ENCODE data around the gene LRRC4B.
"Not testable (repeated sequence)": the region's sequence is repeated elsewhere in the genome, so short reads cannot be mapped to it uniquely, and the experiment has no call there.

Gene LRRC4B

GRCh38 chr19:50567882-50568727, at the start of gene LRRC4B:
Gene LRRC4B, minus strand, starts transcription at chr19:50568435. Its CDS starts 19,597 bp downstream, at chr19:50548838.
- DNase-seq, result no peak

DNA sequence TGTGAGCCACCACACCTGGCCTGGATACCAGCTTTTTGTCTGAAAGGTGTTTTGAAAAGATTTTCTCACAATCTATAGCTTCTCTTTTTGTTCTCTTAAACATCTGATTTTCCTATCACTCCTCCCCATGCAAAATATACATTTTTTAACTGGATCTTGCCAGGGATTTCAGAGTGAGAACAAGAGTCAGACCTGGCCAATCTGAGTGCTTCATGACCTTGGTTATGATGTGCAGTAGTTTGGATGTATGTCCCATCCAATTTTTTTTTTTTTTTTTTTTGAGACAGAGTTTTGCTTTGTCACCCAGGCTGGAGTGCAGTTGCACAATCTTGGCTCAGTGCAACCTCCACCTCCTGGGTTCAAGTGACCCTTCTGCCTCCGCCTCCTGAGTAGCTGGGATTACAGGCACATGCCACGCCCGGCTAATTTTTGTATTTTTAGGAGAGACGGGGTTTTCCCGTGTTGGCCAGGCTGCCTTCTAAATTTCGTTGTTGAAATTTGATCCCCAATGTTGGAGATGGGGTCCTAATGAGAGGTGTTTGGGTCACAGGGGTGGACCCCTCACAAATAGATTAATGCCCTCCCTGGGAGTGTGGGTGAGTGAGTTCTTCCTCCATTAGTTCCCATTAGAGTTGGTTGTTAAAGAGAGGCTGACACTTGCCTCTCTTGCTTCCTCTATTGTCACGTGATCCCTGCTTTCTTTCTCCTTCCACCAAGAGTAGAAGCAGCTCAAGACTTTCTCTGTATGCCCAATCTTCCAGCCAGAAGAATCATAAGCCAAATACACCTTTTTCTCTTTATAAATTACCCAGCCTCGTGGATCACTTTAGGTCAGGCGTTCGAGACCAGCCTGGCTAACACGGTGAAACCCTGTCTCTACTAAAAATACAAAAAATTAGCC, 44.5 kb upstream of the LRRC4B start:
- DNase-seq, result not testable (repeated sequence)

DNA sequence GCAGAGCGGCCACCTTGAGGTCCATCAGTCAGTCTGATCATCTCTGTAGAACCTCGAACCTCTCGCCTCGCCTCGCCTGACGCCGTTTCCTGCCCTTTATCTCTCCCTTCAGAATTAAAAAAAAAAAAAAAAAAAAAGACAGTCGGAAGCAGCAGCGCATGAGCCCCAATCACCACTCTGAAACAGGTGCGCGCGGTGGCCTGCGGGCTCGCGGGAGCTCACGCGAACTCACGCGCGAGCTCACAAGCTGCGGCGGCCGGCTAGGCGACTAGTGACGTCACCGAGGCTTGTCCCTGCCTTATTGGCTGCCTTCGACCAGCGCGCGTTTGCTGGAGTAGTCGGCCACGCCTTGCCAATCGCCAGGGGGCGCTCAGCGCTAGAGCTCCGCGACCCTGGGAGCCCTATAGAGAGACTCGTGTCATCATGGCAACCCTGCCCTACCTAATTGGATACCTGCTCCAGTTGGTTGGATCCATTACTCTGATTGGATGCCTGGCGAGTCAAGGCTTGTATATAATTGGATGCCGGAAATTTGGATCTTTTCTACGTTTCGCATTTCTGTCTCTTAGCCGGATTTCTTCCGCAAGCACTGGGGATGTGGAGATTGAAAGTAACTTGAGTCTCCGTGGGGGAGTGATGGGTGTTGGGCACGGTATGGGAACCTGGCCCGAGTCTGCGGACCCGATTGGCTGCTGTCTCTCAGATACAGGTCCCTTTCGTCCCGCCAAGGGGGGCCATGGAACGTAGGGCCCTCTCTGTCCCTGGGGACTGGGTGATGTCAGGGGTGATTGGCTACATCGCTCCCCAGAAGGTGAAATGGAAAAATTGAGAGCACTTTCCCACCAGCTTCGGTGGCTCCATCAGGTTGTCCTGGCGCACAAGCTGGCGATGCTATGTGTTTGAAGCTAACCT, 39.9 kb upstream of the LRRC4B start:
- DNase-seq, result peak; percentile 74 to 78

GRCh38 chr19:50607388-50607787, 39.2 kb upstream of the LRRC4B start:
- DNase-seq, result no peak

DNA sequence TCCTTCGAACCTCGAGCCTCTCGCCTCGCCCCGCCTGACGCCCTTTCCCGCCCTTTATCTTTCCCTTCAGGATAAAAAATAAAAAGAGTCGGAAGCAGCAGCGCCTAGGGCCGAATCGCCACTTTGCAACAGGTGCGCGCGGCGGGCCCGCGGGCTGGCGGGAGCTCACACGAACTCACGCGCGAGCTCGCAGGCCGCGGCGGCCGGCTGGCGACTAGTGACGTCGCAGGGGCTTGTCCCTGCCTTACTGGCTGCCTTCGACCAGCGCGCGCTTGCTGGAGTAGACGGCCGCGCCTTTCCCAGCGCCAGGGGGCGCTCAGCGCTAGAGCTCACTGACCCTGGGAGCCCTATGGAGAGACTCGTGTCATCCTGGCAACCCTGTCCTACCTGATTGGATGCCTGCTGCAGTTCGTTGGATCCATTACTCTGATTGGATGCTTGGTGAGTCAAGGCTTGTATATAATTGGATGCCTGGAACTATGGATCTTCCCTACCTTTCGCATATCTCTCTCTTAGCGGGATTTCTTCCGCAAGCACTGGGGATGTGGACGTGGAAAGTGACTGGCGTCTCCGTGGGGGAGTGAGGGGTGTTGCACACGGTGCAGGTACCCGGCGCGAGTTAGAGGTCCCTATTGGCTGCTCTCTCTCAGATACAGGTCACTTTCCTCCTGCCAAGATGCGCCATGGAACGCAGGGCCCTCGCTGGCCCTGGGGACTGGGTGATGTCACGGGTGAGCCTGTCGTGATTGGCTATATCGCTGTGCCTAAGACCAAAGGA, 38.0 kb upstream of the LRRC4B start:
- not testable (repeated sequence) for DNase-seq

DNA sequence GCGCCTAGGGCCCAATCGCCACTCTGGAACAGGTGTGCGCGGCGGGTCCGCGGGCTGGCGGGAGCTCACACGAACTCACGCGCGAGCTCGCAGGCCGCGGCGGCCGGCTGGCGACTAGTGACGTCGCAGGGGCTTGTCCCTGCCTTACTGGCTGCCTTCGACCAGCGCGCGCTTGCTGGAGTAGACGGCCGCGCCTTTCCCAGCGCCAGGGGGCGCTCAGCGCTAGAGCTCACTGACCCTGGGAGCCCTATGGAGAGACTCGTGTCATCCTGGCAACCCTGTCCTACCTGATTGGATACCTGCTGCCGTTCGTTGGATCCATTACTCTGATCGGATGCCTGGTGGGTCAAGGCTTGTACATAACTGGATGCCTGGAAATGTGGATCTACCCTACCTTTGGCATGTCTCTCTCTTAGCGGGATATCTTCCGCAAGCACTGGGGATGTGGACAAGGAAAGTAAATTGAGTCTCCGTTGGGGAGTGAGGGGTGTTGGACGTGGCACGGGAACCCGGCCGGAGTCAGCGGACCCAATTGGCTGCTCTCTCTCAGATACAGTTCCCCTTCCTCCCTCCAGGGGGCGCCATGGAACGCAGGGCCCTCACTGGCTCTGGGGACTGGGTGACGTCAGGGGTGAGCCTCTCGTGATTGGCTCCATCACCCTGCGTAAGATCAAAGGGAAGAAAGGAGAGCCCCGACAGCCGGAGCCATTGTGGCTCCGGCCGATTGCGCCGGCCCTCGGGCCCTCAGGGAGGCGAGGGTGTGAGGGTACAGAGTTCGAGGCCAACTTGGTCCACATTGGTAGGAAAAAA, 36.2 kb upstream of the LRRC4B start:
- DNase-seq, result peak in 1 of 2 donors; percentile 18

GRCh38 chr19:50602935-50603334, 34.7 kb upstream of the LRRC4B start:
- no peak for DNase-seq

GRCh38 chr19:50602496-50602895, 34.3 kb upstream of the LRRC4B start:
- DNase-seq, result no peak

DNA sequence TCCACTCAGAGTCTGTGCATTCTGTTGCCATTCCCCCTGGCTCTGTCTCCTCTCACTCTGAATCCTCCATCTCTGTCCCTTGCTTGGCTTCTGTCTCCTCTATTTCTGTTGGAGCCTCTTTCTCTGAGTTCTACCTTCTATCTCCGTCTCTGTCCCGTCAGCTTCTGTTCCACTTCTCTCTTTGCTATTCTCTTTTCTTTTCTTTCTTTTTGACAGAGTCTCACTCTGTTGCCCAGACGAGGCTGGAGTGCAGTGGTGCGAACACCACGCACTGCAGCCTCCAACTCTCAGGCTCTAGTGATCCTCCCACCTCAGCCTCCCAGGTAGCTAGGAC, 33.8 kb upstream of the LRRC4B start:
- no peak for DNase-seq

DNA sequence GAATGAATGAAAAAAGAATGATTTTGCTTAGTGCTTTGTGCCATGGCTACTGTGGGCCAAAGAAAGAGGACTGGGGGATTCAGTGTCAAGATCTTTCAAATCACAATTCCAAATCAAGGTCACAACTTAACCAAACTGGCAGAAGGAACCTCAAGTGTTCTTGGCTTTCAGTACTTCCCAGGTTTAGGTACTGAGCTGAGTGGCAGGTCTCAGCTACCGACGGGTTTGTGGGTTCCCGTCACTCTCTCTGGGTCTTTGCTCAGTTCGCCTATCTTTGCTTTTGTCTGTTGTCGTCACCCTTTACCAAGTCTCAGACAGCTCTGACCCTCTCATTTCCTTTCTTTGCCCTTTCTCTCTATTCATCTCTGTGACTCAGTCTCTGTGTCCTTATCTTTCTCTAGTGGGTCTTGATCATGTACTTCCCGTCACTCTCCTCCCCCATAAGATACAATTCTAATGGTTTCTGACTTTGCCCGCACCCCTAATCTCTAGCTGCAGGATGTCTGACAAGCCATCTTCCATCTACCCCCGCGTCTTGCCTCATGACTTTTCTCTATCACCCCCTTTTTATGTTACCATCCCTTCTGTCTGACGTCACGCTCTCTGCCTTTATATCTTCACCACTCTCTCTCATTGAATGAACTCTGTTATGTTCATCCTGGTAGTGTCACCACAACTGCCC, 33.3 kb upstream of the LRRC4B start:
- DNase-seq, result no peak

- no peak for DNase-seq
Measured at GRCh38 chr19:50599427-50599826, 31.2 kb upstream of the LRRC4B start.

GRCh38 chr19:50590191-50590590, 22.0 kb upstream of the LRRC4B start:
- no peak for DNase-seq

DNA sequence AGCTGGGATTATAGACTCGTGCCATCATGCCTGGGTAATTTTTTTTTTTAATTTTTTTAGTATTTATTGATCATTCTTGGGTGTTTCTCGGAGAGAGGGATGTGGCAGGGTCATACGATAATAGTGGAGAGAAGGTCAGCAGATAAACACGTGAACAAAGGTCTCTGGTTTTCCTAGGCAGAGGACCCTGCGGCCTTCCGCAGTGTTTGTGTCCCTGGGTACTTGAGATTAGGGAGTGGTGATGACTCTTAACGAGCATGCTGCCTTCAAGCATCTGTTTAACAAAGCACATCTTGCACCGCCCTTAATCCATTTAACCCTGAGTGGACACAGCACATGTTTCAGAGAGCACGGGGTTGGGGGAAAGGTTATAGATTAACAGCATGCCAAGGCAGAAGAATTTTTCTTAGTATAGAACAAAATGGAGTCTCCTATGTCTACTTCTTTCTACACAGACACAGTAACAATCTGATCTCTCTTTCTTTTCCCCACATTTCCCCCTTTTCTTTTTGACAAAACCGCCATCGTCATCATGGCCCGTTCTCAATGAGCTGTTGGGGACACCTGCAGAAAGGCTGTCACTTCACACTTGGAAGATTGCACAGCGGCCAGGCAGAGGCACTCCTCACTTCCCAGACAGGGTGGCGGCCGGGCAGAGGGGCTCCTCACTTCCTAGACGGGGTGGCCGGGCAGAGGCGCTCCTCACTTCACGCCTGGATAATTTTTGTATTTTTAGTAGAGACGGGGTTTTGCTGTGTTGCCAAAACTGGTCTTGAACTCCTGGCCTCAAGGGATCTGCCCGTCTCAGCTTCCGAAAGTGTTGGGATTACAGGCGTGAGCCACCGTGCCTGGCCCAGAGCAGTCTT, 13.8 kb upstream of the LRRC4B start:
- not testable (repeated sequence) for DNase-seq

- DNase-seq, result no peak
Measured at GRCh38 chr19:50580970-50581634, 12.9 kb upstream of the LRRC4B start.

DNA sequence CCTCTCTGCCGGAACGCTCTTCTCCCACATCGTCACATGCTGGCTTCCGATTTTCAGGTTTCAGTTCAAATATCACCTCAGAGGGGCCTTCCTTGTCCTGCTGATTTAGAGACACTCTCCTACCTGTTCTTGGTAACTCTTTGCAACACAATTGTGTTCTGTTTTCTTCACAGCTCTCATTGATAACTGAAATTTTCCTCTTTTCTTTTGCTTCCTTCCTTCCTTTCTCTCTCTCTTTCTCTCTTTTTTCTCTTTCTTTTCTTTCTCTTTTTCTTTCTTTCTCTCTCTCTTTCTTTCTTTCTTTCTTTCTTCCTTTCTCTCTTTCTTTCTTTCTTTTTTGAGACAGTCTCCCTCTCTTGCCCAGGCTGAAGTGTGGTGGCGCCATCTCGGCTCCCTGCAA, 12.0 kb upstream of the LRRC4B start:
- DNase-seq, result no peak

- DNase-seq, result not testable (repeated sequence)
Measured at GRCh38 chr19:50576769-50577168, 8.5 kb upstream of the LRRC4B start.

- no peak for DNase-seq
Measured at GRCh38 chr19:50573741-50574461, 5.7 kb upstream of the LRRC4B start.

DNA sequence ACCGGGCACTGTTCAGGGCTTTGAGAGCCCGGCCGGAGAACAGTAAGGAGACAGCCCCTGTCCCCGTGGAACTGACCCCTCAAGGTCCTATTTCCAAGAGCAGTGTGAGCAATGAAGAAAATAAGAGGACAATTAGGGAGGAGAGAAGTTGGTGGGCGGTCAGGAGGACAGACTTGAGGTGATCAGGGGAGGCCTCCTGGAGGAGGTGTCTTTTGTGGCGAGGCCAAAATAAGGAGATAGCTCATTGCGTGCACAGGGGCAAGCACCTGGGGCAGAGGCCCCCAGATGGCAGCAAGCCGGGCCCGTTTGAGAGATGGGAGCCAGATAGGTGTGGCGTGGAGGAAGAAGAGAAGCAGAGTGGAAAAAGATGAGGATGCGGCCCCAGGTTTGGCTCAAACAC, 2.8 kb upstream of the LRRC4B start:
- DNase-seq, result no peak
